Neural progenitor cell (in vitro differentiated cells): ENCODE data around the gene DDX31. TPM values are rescaled to one million over a fixed set of nuclear protein-coding genes. Genes with fewer than 3 reads are reported as not detected.
A peak's percentile ranks its signal among the peaks of the same experiment; 100 is the strongest.

Experiments used
- DNase-seq: peaks from one replicate; pipeline ENCODE4 v3.0.0-alpha.2; 2016; ENCODE audit warnings: low spot score
- H2AFZ ChIP-seq: fragments of 200-600 bp; sonication (generic); replicated peaks from 2 replicates; pipeline ENCODE4 v1.6.1; 2016; ENCODE audit warnings: antibody characterized with exemption
- H3F3A ChIP-seq: fragments of 200-600 bp; sonication (generic); 2 replicates; pipeline ENCODE4 v1.6.1; 2016; ENCODE audit warnings: antibody characterized with exemption, low read depth
- H3K27ac ChIP-seq: fragments of 200-600 bp; sonication (generic); 2 replicates; pipeline ENCODE4 v1.5.1; 2016; ENCODE audit warnings: mild to moderate bottlenecking
- H3K27me3 ChIP-seq: fragments of 200-600 bp; sonication (generic); 2 replicates; pipeline ENCODE4 v1.6.1; 2016; ENCODE audit warnings: mild to moderate bottlenecking, moderate library complexity
- H3K36me3 ChIP-seq: fragments of 200-600 bp; sonication (generic); 2 replicates; pipeline ENCODE4 v1.5.1; 2016
- H3K4me1 ChIP-seq: fragments of 200-600 bp; sonication (generic); 2 replicates; pipeline ENCODE4 v1.6.1; 2016; ENCODE audit warnings: mixed run types
- H3K4me2 ChIP-seq: fragments of 200-600 bp; sonication (generic); 2 replicates; pipeline ENCODE4 v1.6.1; 2016
- H3K4me3 ChIP-seq: fragments of 200-600 bp; sonication (generic); 2 replicates; pipeline ENCODE4 v1.5.1; 2016
- H3K79me2 ChIP-seq: fragments of 200-600 bp; sonication (generic); 2 replicates; pipeline ENCODE4 v1.6.1; 2016; ENCODE audit warnings: low read depth
- H3K9ac ChIP-seq: fragments of 200-600 bp; sonication (generic); 2 replicates; pipeline ENCODE4 v1.6.1; 2016
- H3K9me3 ChIP-seq: fragments of 200-600 bp; sonication (generic); 2 replicates; pipeline ENCODE4 v1.5.1; 2016; ENCODE audit warnings: low read depth
- H4K20me1 ChIP-seq: fragments of 200-600 bp; sonication (generic); 2 replicates; pipeline ENCODE4 v1.6.1; 2016; ENCODE audit warnings: low read depth
- H3K27ac Mint-ChIP-seq: 3 replicates; pipeline ENCODE4 v1.8.0; 2021; ENCODE audit warnings: mixed read lengths
- H3K27me3 Mint-ChIP-seq: 2 replicates; pipeline ENCODE4 v1.8.0; 2022; ENCODE audit warnings: low read depth, mild to moderate bottlenecking, inconsistent platforms, moderate library complexity, mixed read lengths; ENCODE audit not compliant: insufficient read depth
- H3K36me3 Mint-ChIP-seq: 3 replicates; pipeline ENCODE4 v1.8.0; 2021; ENCODE audit warnings: mixed read lengths
- H3K4me1 Mint-ChIP-seq: 3 replicates; pipeline ENCODE4 v1.8.0; 2021; ENCODE audit warnings: mixed read lengths
- H3K4me3 Mint-ChIP-seq: 3 replicates; pipeline ENCODE4 v1.8.0; 2021; ENCODE audit warnings: mild to moderate bottlenecking, moderate library complexity, mixed read lengths
- H3K9me3 Mint-ChIP-seq: 3 replicates; pipeline ENCODE4 v1.8.0; 2020; ENCODE audit warnings: mixed read lengths
- EZH2 ChIP-seq: fragments of 200-600 bp; sonication (generic); IDR thresholded peaks from 2 replicates; pipeline ENCODE4 v1.6.1; 2017; ENCODE audit warnings: antibody characterized with exemption, mild to moderate bottlenecking, moderate library complexity
- EZH2phosphoT487 ChIP-seq: fragments of 200-600 bp; sonication (generic); IDR thresholded peaks from 2 replicates; pipeline ENCODE4 v1.6.1; 2017; ENCODE audit warnings: antibody characterized with exemption
- total RNA-seq: library from RNA; depleted of rRNA; stranded (reverse); fragments of >200 nt; gene quantifications from 2 replicates; pipeline ENCODE4 v1.2.3, GENCODE V29; 2015; ENCODE audit warnings: low replicate concordance
- TF ChIP-seq, protein P1 (sequence below): fragments of 200-600 bp; sonication (generic); IDR thresholded peaks from 2 replicates; pipeline ENCODE4 v1.5.1; 2017; ENCODE audit warnings: antibody characterized with exemption, mild to moderate bottlenecking

DDX31 gene
- total RNA-seq, 1 donor from 2014 or later = 25.7 TPM

DNA sequence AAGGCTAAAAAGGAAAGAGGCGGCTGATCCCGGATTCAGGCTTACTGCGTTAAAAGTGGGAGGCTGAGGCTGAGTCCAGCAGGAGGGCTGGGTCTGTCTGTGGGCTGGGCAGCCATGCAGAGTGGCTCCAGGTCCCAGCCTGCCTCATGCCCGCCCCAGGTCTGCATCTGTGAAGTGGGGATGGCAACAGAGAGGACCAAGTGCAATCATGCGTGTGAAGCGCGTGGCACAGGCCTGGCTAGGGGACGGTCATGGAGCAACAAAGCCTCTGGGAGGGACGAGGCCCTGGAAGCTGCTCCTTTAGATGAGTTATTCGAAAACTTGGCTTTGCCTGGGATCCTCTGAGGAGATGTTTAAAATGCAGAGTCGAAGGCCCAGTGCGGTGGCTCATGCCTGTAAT is 117.7 kb downstream of the DDX31 start:
- peaks cover 50% of the 10 kb centered on the region for H3K4me1 ChIP-seq
- no peaks in the 10 kb centered on the region for H3K36me3 Mint-ChIP-seq

DNA sequence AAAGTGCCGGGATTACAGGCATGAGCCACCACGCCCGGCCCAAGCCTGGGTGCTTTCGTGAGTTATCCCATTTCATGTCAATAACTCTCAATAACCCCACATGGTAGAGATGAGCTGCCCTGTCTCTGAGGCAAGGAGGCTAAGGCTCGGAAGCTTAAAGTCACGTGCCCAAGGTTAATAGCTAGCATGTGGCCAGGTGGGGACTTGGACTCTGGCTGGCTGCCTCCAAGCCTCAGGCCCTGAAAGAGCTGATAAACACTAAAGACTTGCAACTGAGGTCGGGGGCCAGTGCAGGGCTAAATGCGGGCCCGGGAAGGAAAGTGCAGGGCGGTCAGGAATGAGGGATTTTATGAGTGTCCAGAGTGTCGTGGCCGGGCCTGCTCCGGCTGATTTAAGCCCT is 118.2 kb downstream of the DDX31 start:
- Histone ChIP-seq H3K4me2 (no peak overlapping the region), H3K36me3 (no peaks in the 10 kb centered on the region), H3K9ac (no peak overlapping the region), H3F3A (peaks cover 24% of the 10 kb centered on the region), H3K79me2 (no peaks in the 10 kb centered on the region), H2AFZ (no peak overlapping the region), H3K4me1 (peaks cover 50% of the 10 kb centered on the region), H4K20me1 (no peaks in the 10 kb centered on the region), H3K9me3 (no peaks in the 10 kb centered on the region), H3K27ac (no peak overlapping the region), H3K4me3 (no peak overlapping the region), H3K27me3 (no peaks in the 10 kb centered on the region)
- Mint-ChIP-seq H3K36me3 (no peaks in the 10 kb centered on the region), H3K4me1 (peaks cover 57% of the 10 kb centered on the region), H3K27ac (no peak overlapping the region), H3K27me3 (peaks cover 5% of the 10 kb centered on the region), H3K4me3 (no peak overlapping the region), H3K9me3 (no peaks in the 10 kb centered on the region)
- TF ChIP-seq, protein P1, sequence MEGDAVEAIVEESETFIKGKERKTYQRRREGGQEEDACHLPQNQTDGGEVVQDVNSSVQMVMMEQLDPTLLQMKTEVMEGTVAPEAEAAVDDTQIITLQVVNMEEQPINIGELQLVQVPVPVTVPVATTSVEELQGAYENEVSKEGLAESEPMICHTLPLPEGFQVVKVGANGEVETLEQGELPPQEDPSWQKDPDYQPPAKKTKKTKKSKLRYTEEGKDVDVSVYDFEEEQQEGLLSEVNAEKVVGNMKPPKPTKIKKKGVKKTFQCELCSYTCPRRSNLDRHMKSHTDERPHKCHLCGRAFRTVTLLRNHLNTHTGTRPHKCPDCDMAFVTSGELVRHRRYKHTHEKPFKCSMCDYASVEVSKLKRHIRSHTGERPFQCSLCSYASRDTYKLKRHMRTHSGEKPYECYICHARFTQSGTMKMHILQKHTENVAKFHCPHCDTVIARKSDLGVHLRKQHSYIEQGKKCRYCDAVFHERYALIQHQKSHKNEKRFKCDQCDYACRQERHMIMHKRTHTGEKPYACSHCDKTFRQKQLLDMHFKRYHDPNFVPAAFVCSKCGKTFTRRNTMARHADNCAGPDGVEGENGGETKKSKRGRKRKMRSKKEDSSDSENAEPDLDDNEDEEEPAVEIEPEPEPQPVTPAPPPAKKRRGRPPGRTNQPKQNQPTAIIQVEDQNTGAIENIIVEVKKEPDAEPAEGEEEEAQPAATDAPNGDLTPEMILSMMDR = no peak
- TF ChIP-seq EZH2 (no peak), EZH2phosphoT487 (no peak)
- no peak for DNase-seq

More for the DNA sequence above, 117.7 kb downstream of the DDX31 start:
- Mint-ChIP-seq H3K4me3 (no peak overlapping the region), H3K27ac (peak overlapping the region; percentile 42), H3K27me3 (peaks cover 7% of the 10 kb centered on the region), H3K4me1 (peaks cover 57% of the 10 kb centered on the region), H3K9me3 (no peaks in the 10 kb centered on the region)
- TF ChIP-seq EZH2 = no peak
- TF ChIP-seq, protein P1 = no peak
- Histone ChIP-seq H3K27me3 (no peaks in the 10 kb centered on the region), H3K79me2 (no peaks in the 10 kb centered on the region), H3K27ac (no peak overlapping the region), H3K36me3 (no peaks in the 10 kb centered on the region), H2AFZ (no peak overlapping the region), H3K4me2 (no peak overlapping the region), H3K4me3 (no peak overlapping the region), H4K20me1 (no peaks in the 10 kb centered on the region), H3F3A (peaks cover 26% of the 10 kb centered on the region), H3K9me3 (no peaks in the 10 kb centered on the region), H3K9ac (no peak overlapping the region)
- no peak for DNase-seq

DNA sequence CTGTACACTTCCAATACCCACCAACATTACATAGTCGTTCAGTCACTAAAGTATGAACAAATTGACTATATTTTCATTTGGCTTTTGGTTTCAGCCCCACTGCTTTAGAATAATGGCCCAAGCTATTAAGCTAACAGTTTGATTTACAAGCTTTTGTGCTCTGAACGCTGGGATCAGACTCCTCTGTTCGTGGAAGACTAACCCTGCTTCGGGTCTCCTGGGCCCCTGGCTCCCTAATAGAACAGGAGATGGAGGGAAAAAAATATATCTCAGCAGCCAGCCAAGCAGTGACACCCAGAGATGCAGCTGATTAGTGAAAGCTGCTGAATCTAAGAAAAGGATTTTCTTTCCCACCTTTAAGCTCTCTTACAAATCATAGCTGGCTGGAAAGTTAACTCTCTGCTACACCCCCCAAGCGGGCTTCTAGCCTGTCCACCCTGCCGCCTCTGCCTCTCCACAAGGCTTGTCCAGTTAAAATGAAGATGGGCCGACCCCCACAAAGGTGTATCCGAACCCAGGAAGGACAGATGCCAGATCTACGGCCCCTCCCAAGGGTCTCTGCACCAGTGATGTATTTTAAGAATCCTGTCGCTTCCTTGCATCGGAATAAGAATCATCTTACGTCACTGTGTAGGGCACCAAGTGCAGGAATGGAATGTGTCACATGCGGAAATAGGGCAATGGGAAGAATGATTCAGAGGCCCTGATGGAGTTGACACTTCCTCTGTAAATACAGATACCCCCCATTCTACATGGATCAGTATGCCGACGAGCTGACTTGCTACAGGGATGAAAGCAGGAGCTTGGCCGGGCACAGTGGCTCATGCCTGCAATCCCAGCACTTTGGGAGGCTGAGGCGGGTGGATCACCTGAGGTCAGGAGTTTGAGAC is 120.8 kb downstream of the DDX31 start:
- TF ChIP-seq EZH2 (no peak), EZH2phosphoT487 (no peak)
- TF ChIP-seq, protein P1 = no peak
- no peak overlapping the region for H2AFZ ChIP-seq
- H3K9ac ChIP-seq = no peak overlapping the region
- H3F3A ChIP-seq = peaks cover 21% of the 10 kb centered on the region
- Mint-ChIP-seq H3K27me3 (peaks cover 8% of the 10 kb centered on the region), H3K9me3 (no peaks in the 10 kb centered on the region), H3K36me3 (no peaks in the 10 kb centered on the region), H3K4me3 (peak overlapping the region; percentile 35), H3K4me1 (peaks cover 65% of the 10 kb centered on the region), H3K27ac (peak overlapping the region; percentile 97)
- H3K36me3 ChIP-seq = no peaks in the 10 kb centered on the region
- no peak overlapping the region for H3K27ac ChIP-seq
- H4K20me1 ChIP-seq = no peaks in the 10 kb centered on the region
- no peaks in the 10 kb centered on the region for H3K27me3 ChIP-seq
- peak overlapping the region; percentile 43 for H3K4me2 ChIP-seq
- H3K9me3 ChIP-seq = no peaks in the 10 kb centered on the region
- no peak for DNase-seq
- H3K79me2 ChIP-seq = no peaks in the 10 kb centered on the region
- no peak overlapping the region for H3K4me3 ChIP-seq
- H3K4me1 ChIP-seq = peaks cover 45% of the 10 kb centered on the region
